Right ventricle myocardium superior (tissue), 1 donor: Measurements from ENCODE around the gene P3H1. TPM values are rescaled to one million over a fixed set of nuclear protein-coding genes. Genes with fewer than 3 reads are reported as not detected.

Experiments
- ATAC-seq: fragments of 200-7000 bp; cut with Tn5 transposase; one replicate; pipeline ENCODE4 v1.9.1; 2020; ENCODE audit warnings: mild to moderate bottlenecking; ENCODE audit not compliant: poor library complexity
- DNase-seq: peaks from one replicate; pipeline ENCODE4 v3.0.0-alpha.2; 2020
- intact Hi-C: fragments of 100-400 bp; cut with DNase I; formaldehyde crosslinking; loops from one replicate; pipeline ENCODE4 v1.11.2; 2022
- total RNA-seq: library from RNA; stranded (reverse); fragmentation: NEBNext Ultra II Directional; extraction: Animal tissue kit (Norgen Biotek cat#: 25700); gene quantifications from one replicate; pipeline ENCODE4 v1.2.1, GENCODE V29; 2021
- donor health status: DM: no; HTN: yes; CAD: no; lungs with severe emphysema.

Gene P3H1
- total RNA-seq, 1 donor from 2014 or later = 6.7 TPM

- intact Hi-C loops = loop anchor here (5.0 kb wide), 1 partner anchor 171 kb away; no protein-coding TSS in a partner anchor
- DNase-seq (no peak), ATAC-seq (no peak)
These were observed 18.1 kb downstream of the P3H1 start for GRCh38 chr1:42748461-42749410.

- intact Hi-C loops = loop anchor here (5.0 kb wide), 1 partner anchor 171 kb away; no protein-coding TSS in a partner anchor
- no peak for DNase-seq
- no peak for ATAC-seq
These were observed 18.8 kb downstream of the P3H1 start for GRCh38 chr1:42748021-42748420.

DNA sequence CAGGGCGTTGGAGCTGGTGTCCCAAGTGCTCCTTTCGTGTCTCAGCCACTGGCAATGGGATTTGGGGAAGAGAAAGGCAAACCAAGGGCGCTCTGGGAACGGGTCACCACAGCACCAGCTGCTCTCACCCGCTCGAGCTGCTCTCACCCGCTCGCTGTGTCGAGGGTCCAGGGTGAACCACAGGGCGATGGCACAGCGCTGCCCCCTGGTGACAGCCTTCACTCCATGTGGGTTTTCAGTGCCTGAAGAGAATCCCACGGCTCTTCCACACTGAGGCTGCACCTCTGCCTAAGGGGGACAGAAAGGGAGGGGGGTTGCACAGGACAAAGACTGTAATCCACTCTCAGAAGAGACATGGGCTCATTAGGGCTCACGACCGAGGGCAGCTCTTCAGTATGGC is 19.7 kb downstream of the P3H1 start:
- DNase-seq (peak; percentile 72), ATAC-seq (peak; percentile 77)
- intact Hi-C loops = loop anchor here (5.0 kb wide), 1 partner anchor 170 kb away; no protein-coding TSS in a partner anchor

DNA sequence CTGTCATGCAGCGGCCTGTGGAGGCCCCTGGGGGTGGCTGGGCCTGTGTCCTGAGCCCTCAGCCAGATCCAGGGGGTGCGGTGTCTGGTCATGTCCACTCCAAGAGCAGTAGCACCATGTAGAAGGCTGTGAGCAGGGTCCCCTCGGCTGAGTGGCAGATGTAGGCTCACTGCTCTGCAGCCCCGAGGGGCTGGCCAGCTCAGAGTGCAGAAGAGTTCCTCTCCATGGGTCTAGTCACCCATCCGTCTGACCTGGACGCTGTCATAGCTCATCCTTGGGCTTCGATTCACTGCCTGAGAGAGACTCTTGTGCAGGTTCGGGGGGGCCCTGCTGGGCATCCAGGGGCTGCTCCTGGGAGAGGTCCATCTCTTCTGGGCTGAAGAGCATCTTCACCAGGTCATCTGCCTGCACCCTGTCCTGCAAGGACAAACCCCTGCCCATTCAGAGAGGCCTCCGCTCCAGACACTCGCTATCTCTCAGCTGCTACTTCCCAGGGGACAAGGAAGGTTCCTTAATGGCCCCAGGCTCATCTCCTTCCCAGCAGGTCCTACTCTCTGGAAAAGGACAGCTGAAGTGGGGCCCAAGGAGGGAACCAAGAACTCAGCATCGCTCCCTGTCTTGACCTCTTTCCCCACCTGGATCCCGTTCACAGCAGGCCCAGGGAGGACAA is 20.3 kb downstream of the P3H1 start:
- no peak for DNase-seq
- intact Hi-C loops = loop anchor here (5.0 kb wide), 1 partner anchor 169 kb away; no protein-coding TSS in a partner anchor
- no peak for ATAC-seq

- DNase-seq (no peak), ATAC-seq (no peak)
- intact Hi-C loops = loop anchor here (5.0 kb wide), 1 partner anchor 169 kb away; no protein-coding TSS in a partner anchor
These were observed 21.0 kb downstream of the P3H1 start for GRCh38 chr1:42745851-42746250.

DNA sequence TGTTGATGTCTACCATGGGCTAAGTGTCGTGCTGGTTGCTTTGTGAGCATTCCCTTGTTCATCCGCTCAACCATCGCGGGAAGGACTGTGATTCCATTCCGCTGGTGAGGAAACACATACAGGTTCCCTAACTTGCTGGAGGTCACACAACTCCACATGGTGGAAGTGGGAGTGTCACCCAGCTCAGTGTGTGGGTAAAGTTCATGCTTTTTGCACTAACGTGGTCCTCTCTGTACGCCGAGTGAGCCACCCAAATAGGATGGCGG is 22.7 kb downstream of the P3H1 start:
- intact Hi-C loops = no loop called here

DNA sequence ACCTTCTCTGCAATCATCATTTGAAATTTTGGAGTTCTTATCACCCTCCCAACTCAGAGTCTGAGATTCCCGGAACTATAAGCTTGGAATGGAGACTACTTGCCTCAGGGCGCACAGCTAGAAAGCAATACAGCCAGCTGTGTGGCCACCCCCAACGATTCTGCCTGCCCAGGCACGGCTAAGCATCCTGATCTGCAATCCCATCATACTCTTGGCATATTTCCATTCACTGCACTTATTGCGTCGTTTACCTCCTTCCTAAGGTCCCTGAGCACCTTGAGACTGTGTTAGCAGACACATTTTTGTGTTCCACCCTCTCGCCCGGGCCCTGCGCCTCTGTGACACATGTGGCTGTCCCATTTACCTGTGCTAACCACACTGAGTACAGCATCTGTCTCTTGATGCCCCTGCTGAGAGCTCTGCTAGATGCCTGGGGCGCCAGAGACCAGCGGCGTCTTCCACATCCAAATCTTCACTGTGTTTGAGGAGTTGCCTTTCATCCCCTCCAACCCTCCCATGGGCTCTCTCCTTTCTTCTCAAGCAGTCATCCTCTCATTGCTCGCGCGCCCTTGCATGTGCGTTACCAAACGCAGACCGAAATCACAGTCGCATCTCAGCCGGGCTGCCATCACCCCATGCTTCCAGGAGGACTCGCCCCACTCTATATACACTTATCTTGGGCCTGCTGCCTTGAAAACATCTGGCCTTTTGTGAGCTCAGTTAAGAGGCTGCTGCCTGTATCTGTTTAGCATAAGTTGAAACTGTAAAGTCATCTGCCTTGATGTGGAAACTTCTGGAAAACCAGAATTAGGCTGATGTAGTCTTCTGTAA is 23.3 kb downstream of the P3H1 start:
- ATAC-seq = no peak
- intact Hi-C loops = no loop called here
- DNase-seq = no peak

More for the DNA sequence above, 22.7 kb downstream of the P3H1 start:
- ATAC-seq = no peak
- DNase-seq = no peak

- DNase-seq (no peak), ATAC-seq (no peak)
- intact Hi-C loops = no loop called here
These were observed 24.1 kb downstream of the P3H1 start for GRCh38 chr1:42742617-42743316.

DNA sequence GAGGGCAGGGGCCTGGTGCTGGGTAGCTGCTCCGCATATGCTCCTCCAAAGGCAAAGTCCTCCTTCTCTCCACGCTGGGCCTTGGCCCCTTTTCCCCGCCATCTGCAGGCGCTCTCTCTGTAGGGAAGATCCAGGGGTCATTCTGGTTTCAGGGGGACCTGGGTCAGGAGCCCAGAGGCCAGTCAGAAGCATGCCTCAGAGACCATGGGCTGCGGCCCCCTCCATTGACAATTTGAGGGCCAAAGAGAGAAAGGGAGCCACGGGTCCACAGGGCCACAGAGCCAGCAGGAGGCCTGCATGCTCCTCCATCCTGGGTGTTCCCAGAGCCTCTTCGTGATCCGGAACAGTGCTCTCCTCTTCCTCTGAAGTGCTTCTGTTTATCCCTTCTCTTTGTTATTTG is 24.7 kb downstream of the P3H1 start:
- intact Hi-C loops = no loop called here
- DNase-seq (no peak), ATAC-seq (no peak)

- ATAC-seq = no peak
- DNase-seq = no peak
- intact Hi-C loops = no loop called here
These were observed 25.1 kb downstream of the P3H1 start for GRCh38 chr1:42741706-42742105.

DNA sequence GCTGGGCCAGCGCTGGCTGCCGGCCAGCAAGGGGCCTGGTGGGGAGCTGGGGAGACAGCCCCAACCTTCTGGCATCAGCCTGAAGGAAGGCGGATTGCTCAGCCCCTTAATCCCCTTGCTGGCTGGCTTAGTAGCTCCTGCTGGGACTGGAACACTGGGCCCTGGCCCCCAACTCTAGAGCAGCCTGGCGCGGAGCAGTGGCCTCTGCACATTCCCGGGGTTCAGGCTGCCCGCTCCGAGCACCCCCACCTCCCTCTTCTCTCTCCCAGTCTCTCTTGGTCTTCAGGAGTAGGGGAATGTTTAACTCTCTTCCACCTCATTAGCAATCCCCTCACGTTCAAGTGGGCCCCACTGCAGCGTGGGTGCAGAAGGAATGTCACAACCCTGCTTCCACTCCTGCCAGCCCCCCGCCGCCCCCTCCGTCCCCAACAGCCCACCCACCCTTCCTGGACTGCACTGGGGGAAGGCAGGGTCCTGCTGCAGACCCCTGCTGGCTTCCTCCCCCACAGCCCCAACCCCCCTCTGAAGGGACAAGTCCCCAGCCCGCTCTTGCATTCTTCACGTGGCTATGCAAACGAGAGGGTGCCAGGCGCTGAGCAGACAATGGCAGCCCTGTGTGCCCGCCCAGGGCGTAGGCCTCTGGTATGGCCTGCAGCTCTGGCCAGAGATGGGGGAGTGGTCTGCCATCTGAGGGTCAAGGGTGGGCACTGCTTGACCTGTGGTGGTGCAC is 25.8 kb downstream of the P3H1 start:
- ATAC-seq = no peak
- no peak for DNase-seq
- intact Hi-C loops = no loop called here

- no peak for ATAC-seq
- DNase-seq = no peak
- intact Hi-C loops = no loop called here
These were observed 26.8 kb downstream of the P3H1 start, which contains the start of gene CLDN19 for GRCh38 chr1:42739753-42740700. CLDN19 (minus strand) TSS chr1:42740236; CDS start chr1:42740063, 173 bp downstream.

- no peak for DNase-seq
- ATAC-seq = no peak
- intact Hi-C loops = no loop called here
These were observed 28.1 kb downstream of the P3H1 start for GRCh38 chr1:42738678-42739226.

DNA sequence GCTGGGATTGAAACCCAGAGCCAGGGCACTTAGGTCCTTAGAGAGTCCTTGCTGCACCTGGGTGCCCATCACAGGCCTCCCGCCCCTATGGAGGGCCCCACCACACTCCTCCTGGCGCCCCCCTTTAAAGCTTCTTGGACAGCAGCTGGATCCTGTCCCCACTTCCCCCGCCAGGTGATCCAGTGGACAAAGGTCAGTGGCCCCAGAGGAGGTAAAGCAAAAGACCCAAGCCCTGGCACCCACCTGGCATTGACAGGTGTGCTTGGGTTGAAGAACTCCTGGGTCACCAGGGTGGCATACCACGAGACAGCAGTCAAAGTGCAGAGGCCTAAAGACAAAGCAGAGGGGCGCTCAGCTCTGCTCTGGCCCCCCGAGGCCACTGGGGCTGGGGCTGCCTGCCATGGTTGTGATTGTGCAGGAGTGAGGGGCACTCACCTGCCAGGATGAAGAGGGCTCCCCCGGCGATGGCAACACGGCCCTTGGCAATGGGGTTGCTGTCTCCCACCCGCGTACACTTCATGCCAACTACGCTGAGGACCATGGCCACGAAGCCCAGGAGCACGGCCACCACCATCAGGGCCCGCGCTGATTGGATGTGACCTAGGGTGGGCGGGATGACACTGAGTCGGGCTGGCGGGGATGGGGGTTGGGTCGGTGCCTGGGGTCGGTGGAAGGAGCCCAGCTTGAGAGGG is 28.7 kb downstream of the P3H1 start:
- DNase-seq = no peak
- intact Hi-C loops = no loop called here
- no peak for ATAC-seq

DNA sequence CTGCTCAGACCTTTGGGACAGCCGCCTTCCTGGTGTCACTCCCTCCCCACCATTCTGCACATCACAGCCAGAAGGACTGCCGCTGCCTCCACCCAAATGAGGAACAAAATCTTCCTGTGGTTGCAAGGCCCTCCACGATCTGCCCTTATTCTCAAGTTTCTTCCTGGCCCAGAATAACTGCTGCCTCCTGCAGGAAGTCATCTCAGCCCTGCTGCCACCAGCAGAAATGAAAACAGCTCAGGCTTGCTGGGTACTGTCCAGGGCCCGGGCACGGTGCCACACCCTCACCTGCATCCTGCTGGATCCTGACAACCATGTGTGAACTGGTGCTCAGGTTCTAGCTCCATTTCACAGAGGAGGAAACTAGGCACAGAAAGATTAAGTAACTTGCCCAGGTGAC is 29.6 kb downstream of the P3H1 start:
- no peak for DNase-seq
- ATAC-seq = peak; percentile 54
- intact Hi-C loops = no loop called here
